ENCODE results near the gene SYT13. TPM values are rescaled to one million over a fixed set of nuclear protein-coding genes. Genes with fewer than 3 reads are reported as not detected.

Gene SYT13
- total RNA-seq, 4 donors from 2014 or later = 0.19 to 1.3 (median 0.67) TPM; not detected in 1

GRCh38 chr11:45243967-45244366 is 42.2 kb downstream of the SYT13 start:
- Histone ChIP-seq H3K27me3 (peaks cover 4% of the 10 kb centered on the region), H3K36me3 (no peaks in the 10 kb centered on the region), H3K9me3 (peaks cover 0 to 11% (median 0%) of the 10 kb centered on the region in 3 donors), H3K4me3 (no peak overlapping the region), H3K27ac (no peak overlapping the region), H3K4me1 (peaks cover 0 to 6% (median 0%) of the 10 kb centered on the region in 3 donors)
- no peak for ATAC-seq
- WGBS, 2 donors (ENCODE audit: low coverage in 1 of 2) = 40 to 100% methylated on average over 1 of the region's 12 CpGs
- no peak for TF ChIP-seq CTCF (IDR thresholded peaks at IDR 0.05)
- TF ChIP-seq POLR2AphosphoS5 (IDR thresholded peaks at IDR 0.05) = no peak
- no peak for TF ChIP-seq EP300 (IDR thresholded peaks at IDR 0.05)
- no peak for TF ChIP-seq POLR2A (IDR thresholded peaks at IDR 0.05)

- Histone ChIP-seq H3K27me3 (peaks cover 7% of the 10 kb centered on the region), H3K27ac (no peak overlapping the region), H3K4me3 (no peak overlapping the region), H3K36me3 (no peaks in the 10 kb centered on the region), H3K9me3 (peaks cover 0 to 11% (median 0%) of the 10 kb centered on the region in 3 donors), H3K4me1 (no peaks in the 10 kb centered on the region)
- ATAC-seq = no peak
- TF ChIP-seq CTCF (IDR thresholded peaks at IDR 0.05) (no peak), POLR2AphosphoS5 (IDR thresholded peaks at IDR 0.05) (no peak), EP300 (IDR thresholded peaks at IDR 0.05) (no peak), POLR2A (IDR thresholded peaks at IDR 0.05) (no peak)
- 89% methylated on average over 1 of the region's 1 CpG; no CpG with 5 or more reads in 1 of the 2 donors for WGBS, 2 donors (ENCODE audit: low coverage in 1 of 2)
Measured at GRCh38 chr11:45239733-45240132, 46.4 kb downstream of the SYT13 start.

- 32 to 40% methylated on average over 1 to 3 of the region's 3 CpGs for WGBS, 2 donors (ENCODE audit: low coverage in 1 of 2)
- TF ChIP-seq EP300 (IDR thresholded peaks at IDR 0.05) (no peak), CTCF (IDR thresholded peaks at IDR 0.05) (no peak)
- no peak overlapping the region for H3K27ac ChIP-seq
- ATAC-seq = no peak
- peaks cover 7% of the 10 kb centered on the region for H3K27me3 ChIP-seq
- no peaks in the 10 kb centered on the region for H3K36me3 ChIP-seq
- H3K9me3 ChIP-seq = peaks cover 0 to 11% (median 0%) of the 10 kb centered on the region in 3 donors
- H3K4me3 ChIP-seq = no peak overlapping the region
- no peaks in the 10 kb centered on the region for H3K4me1 ChIP-seq
Measured at GRCh38 chr11:45238724-45239123, 47.4 kb downstream of the SYT13 start.

- no peaks in the 10 kb centered on the region for H3K36me3 ChIP-seq
- H3K9me3 ChIP-seq = peaks cover 0 to 11% (median 0%) of the 10 kb centered on the region in 3 donors
- H3K4me1 ChIP-seq = no peaks in the 10 kb centered on the region
- H3K4me3 ChIP-seq = no peak overlapping the region
- H3K27ac ChIP-seq = no peak overlapping the region
- 20% methylated on average over 1 of the region's 4 CpGs; no CpG with 5 or more reads in 1 of the 2 donors for WGBS, 2 donors (ENCODE audit: low coverage in 1 of 2)
- H3K27me3 ChIP-seq = peaks cover 7% of the 10 kb centered on the region
- no peak for ATAC-seq
- TF ChIP-seq CTCF (IDR thresholded peaks at IDR 0.05) (no peak), POLR2AphosphoS5 (IDR thresholded peaks at IDR 0.05) (no peak), EP300 (IDR thresholded peaks at IDR 0.05) (no peak), POLR2A (IDR thresholded peaks at IDR 0.05) (no peak)
Measured at GRCh38 chr11:45237711-45238315, 48.3 kb downstream of the SYT13 start.

GRCh38 chr11:45234306-45235006 is 51.7 kb downstream of the SYT13 start:
- no peaks in the 10 kb centered on the region for H3K36me3 ChIP-seq
- H3K4me3 ChIP-seq = no peak overlapping the region
- WGBS, 2 donors (ENCODE audit: low coverage in 1 of 2) = 95 to 98% methylated on average over 6 to 8 of the region's 15 CpGs
- H3K27ac ChIP-seq = no peak overlapping the region
- H3K9me3 ChIP-seq = peaks cover 0 to 3% (median 0%) of the 10 kb centered on the region in 3 donors
- no peak for TF ChIP-seq CTCF (IDR thresholded peaks at IDR 0.05)
- ATAC-seq = no peak
- H3K27me3 ChIP-seq = peaks cover 6% of the 10 kb centered on the region
- H3K4me1 ChIP-seq = no peaks in the 10 kb centered on the region

Measured in gastroesophageal sphincter (tissue), 4 donors.